K562 (cell line): ENCODE data around the gene TMEM150A. TPM values are rescaled to one million over a fixed set of nuclear protein-coding genes. Genes with fewer than 3 reads are reported as not detected.

Source experiments
- EGR1 ChIP-seq: fragments of 450-650 bp; conservative IDR thresholded peaks from 2 replicates; pipeline ENCODE4 v1.6.1; 2017; ENCODE audit warnings: mild to moderate bottlenecking
- FOXK1 ChIP-seq: sonication (generic); formaldehyde crosslinking; IDR thresholded peaks from 2 replicates; pipeline ENCODE4 v1.8.0; 2022; ENCODE audit warnings: missing genetic modification reagents, mild to moderate bottlenecking, borderline replicate concordance
- HNRNPK ChIP-seq: fragments of 200-400 bp; formaldehyde crosslinking; IDR thresholded peaks from one replicate; pipeline ENCODE4 v1.6.1; 2018; ENCODE audit warnings: mild to moderate bottlenecking, low read depth, low read length; ENCODE audit not compliant: poor library complexity, severe bottlenecking
- KAT7 ChIP-seq: sonication (generic); formaldehyde crosslinking; IDR thresholded peaks from 2 replicates; pipeline ENCODE4 v1.8.0; 2022; ENCODE audit warnings: missing genetic modification reagents, mild to moderate bottlenecking, borderline replicate concordance
- KDM1A ChIP-seq, 2 experiments: fragments of 450-650 bp; IDR thresholded peaks; 2 replicates each; pipeline ENCODE4 v1.6.1; 2016; ENCODE audit warnings: mild to moderate bottlenecking in 2 of 2
- NCOA4 ChIP-seq: fragments of 450-650 bp; IDR thresholded peaks from 2 replicates; pipeline ENCODE4 v1.6.1; 2018; ENCODE audit warnings: mild to moderate bottlenecking; ENCODE audit not compliant: partially characterized antibody
- NFATC3 ChIP-seq: fragments of 450-650 bp; IDR thresholded peaks from 2 replicates; pipeline ENCODE4 v1.6.1; 2017; ENCODE audit warnings: mild to moderate bottlenecking
- NR2C1 ChIP-seq, 2 experiments: fragments of 450-650 bp; IDR thresholded peaks; 2 replicates each; pipeline ENCODE4 v1.6.1; 2017; ENCODE audit warnings: mild to moderate bottlenecking in 2 of 2, antibody characterized with exemption in 1 of 2, inconsistent platforms in 1 of 2, missing compliant biosample characterization in 1 of 2, missing genetic modification characterization in 1 of 2
- SP1 ChIP-seq: sonication (generic); formaldehyde crosslinking; IDR thresholded peaks from 2 replicates; pipeline ENCODE4 v1.8.1; 2022; ENCODE audit warnings: mild to moderate bottlenecking, missing genetic modification reagents
- TAF7 ChIP-seq: fragments of 450-650 bp; IDR thresholded peaks from 2 replicates; pipeline ENCODE4 v1.6.1; 2016; ENCODE audit warnings: missing genetic modification characterization, missing compliant biosample characterization
- ZNF140 ChIP-seq: fragments of 250-450 bp; sonication (Bioruptor Pico); IDR thresholded peaks from 2 replicates; pipeline ENCODE4 v1.8.0; 2021; ENCODE audit warnings: moderate library complexity, mild to moderate bottlenecking, inconsistent platforms
- ZZZ3 ChIP-seq: fragments of 450-650 bp; IDR thresholded peaks from 2 replicates; pipeline ENCODE4 v1.6.1; 2016; ENCODE audit warnings: antibody characterized with exemption, mild to moderate bottlenecking, moderate library complexity
- polyA plus RNA-seq, 8 experiments: library from polyadenylated mRNA; depleted of rRNA in 4 of 8; stranded (reverse) in 5 of 8; unstranded in 3 of 8; fragments of >200 nt; fragmentation: Nextera tagmentation in 2 of 8; fragmentation: Illumina TruSeq in 1 of 8; extraction: Ambion mirVana in 2 of 8; extraction: Trizol in 1 of 8; gene quantifications; 2 replicates each; pipeline versions ENCODE4 v1.2.1 to v1.2.3, GENCODE V29; 2011 to 2014; ENCODE audit warnings: inconsistent platforms in 1 of 8, missing spikeins in 1 of 8
- total RNA-seq, 7 experiments: library from RNA; depleted of rRNA in 6 of 7; stranded (reverse); fragments of >200 nt in 6 of 7; fragmentation: Illumina TruSeq in 2 of 7; extraction: Trizol in 2 of 7; gene quantifications; 2 replicates each; pipeline versions ENCODE4 v1.2.1 to v1.2.3, GENCODE V29; 2011 to 2021; ENCODE audit warnings: low replicate concordance in 1 of 7
- TF ChIP-seq, protein P1 (sequence below): fragments of 450-650 bp; IDR thresholded peaks from 2 replicates; pipeline ENCODE4 v1.6.1; 2016; ENCODE audit warnings: mild to moderate bottlenecking, moderate library complexity
- TF ChIP-seq, protein P2 (sequence below): fragments of 450-650 bp; formaldehyde crosslinking; IDR thresholded peaks from 2 replicates; pipeline ENCODE4 v1.4.0; 2022; ENCODE audit warnings: mild to moderate bottlenecking, moderate library complexity
- TF ChIP-seq, protein P3 (sequence below): fragments of 450-650 bp; IDR thresholded peaks from 2 replicates; pipeline ENCODE4 v1.6.1; 2016; ENCODE audit warnings: low read depth, mild to moderate bottlenecking, moderate library complexity

The TMEM150A gene
- total and polyA plus RNA-seq, 9 of the 15 experiments (the other 6 are each of a cell fraction or from before 2014, with no cell fraction given) = 3.9 to 17.1 (median 8.4) TPM

DNA sequence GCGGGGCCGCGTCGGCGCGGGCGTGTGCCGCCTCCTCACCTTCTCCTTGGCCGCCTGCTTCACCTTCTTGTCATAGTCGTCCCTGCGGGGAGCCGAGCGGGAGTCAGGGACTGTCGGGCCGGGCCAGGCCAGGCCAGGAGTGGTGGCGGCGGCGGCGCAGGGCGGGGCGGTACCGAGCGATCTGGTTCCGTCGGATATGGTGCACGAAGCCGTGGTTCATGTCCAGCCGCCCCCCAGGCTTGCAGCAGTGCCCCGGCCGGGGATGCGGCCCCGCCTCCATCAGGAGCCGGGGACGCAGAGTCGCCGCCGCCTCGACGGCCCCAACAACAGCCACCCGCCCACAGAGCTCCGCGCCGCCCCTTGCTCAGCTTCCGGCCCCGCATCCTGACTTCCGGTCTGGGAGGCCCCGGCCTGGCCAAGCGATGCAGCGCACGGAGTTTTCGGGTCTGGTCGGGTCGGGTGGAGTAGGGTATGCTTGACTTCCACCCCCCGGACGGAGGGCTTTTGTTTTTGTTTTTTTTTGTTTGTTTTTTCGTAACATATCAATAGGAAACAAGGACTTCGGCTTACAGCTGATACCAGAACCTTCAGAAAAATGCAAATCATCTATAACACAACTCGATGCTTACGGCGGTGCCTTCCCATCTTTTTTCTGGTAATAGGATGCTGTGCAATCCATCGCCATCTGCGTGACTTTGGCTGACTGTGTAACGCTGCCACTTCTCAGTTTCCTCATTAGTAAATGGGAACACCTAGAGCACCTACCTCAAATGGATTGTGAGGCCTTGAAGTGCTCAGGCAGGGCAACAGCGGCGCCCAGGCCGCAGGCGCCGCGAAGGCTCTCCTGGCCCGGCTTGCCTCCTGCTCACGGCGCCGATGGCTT, 9.4 kb upstream of the TMEM150A start, which contains the start of gene C2orf68 (continued):
- TF ChIP-seq FOXK1 (CRISPR knock-in tag) (no peak), ZNF140 (CRISPR knock-in tag) (no peak), KDM1A (IDR thresholded peaks at IDR 0.05) (no peak), KAT7 (CRISPR knock-in tag) (no peak), TAF7 (peak; percentile 78), HNRNPK (no peak), SP1 (peak; percentile 45), NCOA4 (no peak), NFATC3 (0 out of 2 replicates have a peak, but pooled peaks have one; percentile 56), ZZZ3 (peak; percentile 98), EGR1 (peak; percentile 82), NR2C1 (IDR thresholded peaks at IDR 0.05) (no peak), NR2C1 (tag; IDR thresholded peaks at IDR 0.05) (no peak)
- TF ChIP-seq, protein P1, sequence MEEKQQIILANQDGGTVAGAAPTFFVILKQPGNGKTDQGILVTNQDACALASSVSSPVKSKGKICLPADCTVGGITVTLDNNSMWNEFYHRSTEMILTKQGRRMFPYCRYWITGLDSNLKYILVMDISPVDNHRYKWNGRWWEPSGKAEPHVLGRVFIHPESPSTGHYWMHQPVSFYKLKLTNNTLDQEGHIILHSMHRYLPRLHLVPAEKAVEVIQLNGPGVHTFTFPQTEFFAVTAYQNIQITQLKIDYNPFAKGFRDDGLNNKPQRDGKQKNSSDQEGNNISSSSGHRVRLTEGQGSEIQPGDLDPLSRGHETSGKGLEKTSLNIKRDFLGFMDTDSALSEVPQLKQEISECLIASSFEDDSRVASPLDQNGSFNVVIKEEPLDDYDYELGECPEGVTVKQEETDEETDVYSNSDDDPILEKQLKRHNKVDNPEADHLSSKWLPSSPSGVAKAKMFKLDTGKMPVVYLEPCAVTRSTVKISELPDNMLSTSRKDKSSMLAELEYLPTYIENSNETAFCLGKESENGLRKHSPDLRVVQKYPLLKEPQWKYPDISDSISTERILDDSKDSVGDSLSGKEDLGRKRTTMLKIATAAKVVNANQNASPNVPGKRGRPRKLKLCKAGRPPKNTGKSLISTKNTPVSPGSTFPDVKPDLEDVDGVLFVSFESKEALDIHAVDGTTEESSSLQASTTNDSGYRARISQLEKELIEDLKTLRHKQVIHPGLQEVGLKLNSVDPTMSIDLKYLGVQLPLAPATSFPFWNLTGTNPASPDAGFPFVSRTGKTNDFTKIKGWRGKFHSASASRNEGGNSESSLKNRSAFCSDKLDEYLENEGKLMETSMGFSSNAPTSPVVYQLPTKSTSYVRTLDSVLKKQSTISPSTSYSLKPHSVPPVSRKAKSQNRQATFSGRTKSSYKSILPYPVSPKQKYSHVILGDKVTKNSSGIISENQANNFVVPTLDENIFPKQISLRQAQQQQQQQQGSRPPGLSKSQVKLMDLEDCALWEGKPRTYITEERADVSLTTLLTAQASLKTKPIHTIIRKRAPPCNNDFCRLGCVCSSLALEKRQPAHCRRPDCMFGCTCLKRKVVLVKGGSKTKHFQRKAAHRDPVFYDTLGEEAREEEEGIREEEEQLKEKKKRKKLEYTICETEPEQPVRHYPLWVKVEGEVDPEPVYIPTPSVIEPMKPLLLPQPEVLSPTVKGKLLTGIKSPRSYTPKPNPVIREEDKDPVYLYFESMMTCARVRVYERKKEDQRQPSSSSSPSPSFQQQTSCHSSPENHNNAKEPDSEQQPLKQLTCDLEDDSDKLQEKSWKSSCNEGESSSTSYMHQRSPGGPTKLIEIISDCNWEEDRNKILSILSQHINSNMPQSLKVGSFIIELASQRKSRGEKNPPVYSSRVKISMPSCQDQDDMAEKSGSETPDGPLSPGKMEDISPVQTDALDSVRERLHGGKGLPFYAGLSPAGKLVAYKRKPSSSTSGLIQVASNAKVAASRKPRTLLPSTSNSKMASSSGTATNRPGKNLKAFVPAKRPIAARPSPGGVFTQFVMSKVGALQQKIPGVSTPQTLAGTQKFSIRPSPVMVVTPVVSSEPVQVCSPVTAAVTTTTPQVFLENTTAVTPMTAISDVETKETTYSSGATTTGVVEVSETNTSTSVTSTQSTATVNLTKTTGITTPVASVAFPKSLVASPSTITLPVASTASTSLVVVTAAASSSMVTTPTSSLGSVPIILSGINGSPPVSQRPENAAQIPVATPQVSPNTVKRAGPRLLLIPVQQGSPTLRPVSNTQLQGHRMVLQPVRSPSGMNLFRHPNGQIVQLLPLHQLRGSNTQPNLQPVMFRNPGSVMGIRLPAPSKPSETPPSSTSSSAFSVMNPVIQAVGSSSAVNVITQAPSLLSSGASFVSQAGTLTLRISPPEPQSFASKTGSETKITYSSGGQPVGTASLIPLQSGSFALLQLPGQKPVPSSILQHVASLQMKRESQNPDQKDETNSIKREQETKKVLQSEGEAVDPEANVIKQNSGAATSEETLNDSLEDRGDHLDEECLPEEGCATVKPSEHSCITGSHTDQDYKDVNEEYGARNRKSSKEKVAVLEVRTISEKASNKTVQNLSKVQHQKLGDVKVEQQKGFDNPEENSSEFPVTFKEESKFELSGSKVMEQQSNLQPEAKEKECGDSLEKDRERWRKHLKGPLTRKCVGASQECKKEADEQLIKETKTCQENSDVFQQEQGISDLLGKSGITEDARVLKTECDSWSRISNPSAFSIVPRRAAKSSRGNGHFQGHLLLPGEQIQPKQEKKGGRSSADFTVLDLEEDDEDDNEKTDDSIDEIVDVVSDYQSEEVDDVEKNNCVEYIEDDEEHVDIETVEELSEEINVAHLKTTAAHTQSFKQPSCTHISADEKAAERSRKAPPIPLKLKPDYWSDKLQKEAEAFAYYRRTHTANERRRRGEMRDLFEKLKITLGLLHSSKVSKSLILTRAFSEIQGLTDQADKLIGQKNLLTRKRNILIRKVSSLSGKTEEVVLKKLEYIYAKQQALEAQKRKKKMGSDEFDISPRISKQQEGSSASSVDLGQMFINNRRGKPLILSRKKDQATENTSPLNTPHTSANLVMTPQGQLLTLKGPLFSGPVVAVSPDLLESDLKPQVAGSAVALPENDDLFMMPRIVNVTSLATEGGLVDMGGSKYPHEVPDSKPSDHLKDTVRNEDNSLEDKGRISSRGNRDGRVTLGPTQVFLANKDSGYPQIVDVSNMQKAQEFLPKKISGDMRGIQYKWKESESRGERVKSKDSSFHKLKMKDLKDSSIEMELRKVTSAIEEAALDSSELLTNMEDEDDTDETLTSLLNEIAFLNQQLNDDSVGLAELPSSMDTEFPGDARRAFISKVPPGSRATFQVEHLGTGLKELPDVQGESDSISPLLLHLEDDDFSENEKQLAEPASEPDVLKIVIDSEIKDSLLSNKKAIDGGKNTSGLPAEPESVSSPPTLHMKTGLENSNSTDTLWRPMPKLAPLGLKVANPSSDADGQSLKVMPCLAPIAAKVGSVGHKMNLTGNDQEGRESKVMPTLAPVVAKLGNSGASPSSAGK = peak; percentile 89
- TF ChIP-seq, protein P2, sequence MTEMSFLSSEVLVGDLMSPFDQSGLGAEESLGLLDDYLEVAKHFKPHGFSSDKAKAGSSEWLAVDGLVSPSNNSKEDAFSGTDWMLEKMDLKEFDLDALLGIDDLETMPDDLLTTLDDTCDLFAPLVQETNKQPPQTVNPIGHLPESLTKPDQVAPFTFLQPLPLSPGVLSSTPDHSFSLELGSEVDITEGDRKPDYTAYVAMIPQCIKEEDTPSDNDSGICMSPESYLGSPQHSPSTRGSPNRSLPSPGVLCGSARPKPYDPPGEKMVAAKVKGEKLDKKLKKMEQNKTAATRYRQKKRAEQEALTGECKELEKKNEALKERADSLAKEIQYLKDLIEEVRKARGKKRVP (CRISPR knock-in tag) = no peak
- TF ChIP-seq, protein P3, sequence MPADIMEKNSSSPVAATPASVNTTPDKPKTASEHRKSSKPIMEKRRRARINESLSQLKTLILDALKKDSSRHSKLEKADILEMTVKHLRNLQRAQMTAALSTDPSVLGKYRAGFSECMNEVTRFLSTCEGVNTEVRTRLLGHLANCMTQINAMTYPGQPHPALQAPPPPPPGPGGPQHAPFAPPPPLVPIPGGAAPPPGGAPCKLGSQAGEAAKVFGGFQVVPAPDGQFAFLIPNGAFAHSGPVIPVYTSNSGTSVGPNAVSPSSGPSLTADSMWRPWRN = no peak
